Measurements from ENCODE around the gene RAP1A.

RAP1A gene

GRCh38 chr1:111618081-111618480, 1.5 kb upstream of the RAP1A start:
- Histone ChIP-seq H3K36me3 (ENCODE audit: control insufficient read depth in 1 of 2, insufficient read depth in 2 of 2, low read length in 2 of 2) (peaks cover 0 to 4% of the 10 kb centered on the region in 2 donors), H3K4me3 (ENCODE audit: low read depth in 1 of 2, low read length in 2 of 2) (no peak overlapping the region), H3K9me3 (ENCODE audit: control insufficient read depth in 1 of 2, low read length in 2 of 2) (no peaks in the 10 kb centered on the region), H3K27me3 (ENCODE audit: low read depth, low read length) (no peaks in the 10 kb centered on the region), H3K4me1 (ENCODE audit: control insufficient read depth in 1 of 2, insufficient read depth in 2 of 2, low read length in 2 of 2) (peaks cover 16 to 27% of the 10 kb centered on the region in 2 donors), H3K27ac (ENCODE audit: low read length) (no peak overlapping the region)

GRCh38 chr1:111618961-111619634, 491 bp upstream of the RAP1A start:
- peaks cover 16 to 27% of the 10 kb centered on the region in 2 donors for H3K4me1 ChIP-seq (ENCODE audit: control insufficient read depth in 1 of 2, insufficient read depth in 2 of 2, low read length in 2 of 2)
- H3K9me3 ChIP-seq (ENCODE audit: control insufficient read depth in 1 of 2, low read length in 2 of 2) = no peaks in the 10 kb centered on the region
- peak overlapping the region; percentile 85 to 89 for H3K4me3 ChIP-seq (ENCODE audit: low read depth in 1 of 2, low read length in 2 of 2)

GRCh38 chr1:111620441-111620971, 917 bp downstream of the RAP1A start:
- Histone ChIP-seq H3K4me3 (ENCODE audit: low read depth in 1 of 2, low read length in 2 of 2) (peak overlapping the region; percentile 85 to 100), H3K27ac (ENCODE audit: low read length) (peak overlapping the region; percentile 99), H3K4me1 (ENCODE audit: control insufficient read depth in 1 of 2, insufficient read depth in 2 of 2, low read length in 2 of 2) (peaks cover 12 to 40% of the 10 kb centered on the region in 2 donors)

More at GRCh38 chr1:111618961-111619634, 491 bp upstream of the RAP1A start:
- Histone ChIP-seq H3K27ac (ENCODE audit: low read length) (peak overlapping the region; percentile 93), H3K36me3 (ENCODE audit: control insufficient read depth in 1 of 2, insufficient read depth in 2 of 2, low read length in 2 of 2) (peaks cover 0 to 4% of the 10 kb centered on the region in 2 donors), H3K27me3 (ENCODE audit: low read depth, low read length) (no peaks in the 10 kb centered on the region)

GRCh38 chr1:111621050-111621449, 1.5 kb downstream of the RAP1A start:
- Histone ChIP-seq H3K4me3 (ENCODE audit: low read depth in 1 of 2, low read length in 2 of 2) (peak overlapping the region; percentile 85 to 100), H3K9me3 (ENCODE audit: control insufficient read depth in 1 of 2, low read length in 2 of 2) (no peaks in the 10 kb centered on the region), H3K27me3 (ENCODE audit: low read depth, low read length) (no peaks in the 10 kb centered on the region), H3K27ac (ENCODE audit: low read length) (peak overlapping the region; percentile 99), H3K36me3 (ENCODE audit: control insufficient read depth in 1 of 2, insufficient read depth in 2 of 2, low read length in 2 of 2) (peaks cover 0 to 4% of the 10 kb centered on the region in 2 donors), H3K4me1 (ENCODE audit: control insufficient read depth in 1 of 2, insufficient read depth in 2 of 2, low read length in 2 of 2) (peaks cover 12 to 40% of the 10 kb centered on the region in 2 donors)

More at GRCh38 chr1:111620441-111620971, 917 bp downstream of the RAP1A start:
- Histone ChIP-seq H3K36me3 (ENCODE audit: control insufficient read depth in 1 of 2, insufficient read depth in 2 of 2, low read length in 2 of 2) (peaks cover 0 to 4% of the 10 kb centered on the region in 2 donors), H3K27me3 (ENCODE audit: low read depth, low read length) (no peaks in the 10 kb centered on the region), H3K9me3 (ENCODE audit: control insufficient read depth in 1 of 2, low read length in 2 of 2) (no peaks in the 10 kb centered on the region)

- H3K27me3 ChIP-seq (ENCODE audit: low read depth, low read length) = no peaks in the 10 kb centered on the region
- peaks cover 0 to 4% of the 10 kb centered on the region in 2 donors for H3K36me3 ChIP-seq (ENCODE audit: control insufficient read depth in 1 of 2, insufficient read depth in 2 of 2, low read length in 2 of 2)
- H3K4me3 ChIP-seq (ENCODE audit: low read depth in 1 of 2, low read length in 2 of 2) = peak overlapping the region in 1 of 2 donors; percentile 38
- H3K9me3 ChIP-seq (ENCODE audit: control insufficient read depth in 1 of 2, low read length in 2 of 2) = no peaks in the 10 kb centered on the region
- peaks cover 19 to 49% of the 10 kb centered on the region in 2 donors for H3K4me1 ChIP-seq (ENCODE audit: control insufficient read depth in 1 of 2, insufficient read depth in 2 of 2, low read length in 2 of 2)
- H3K27ac ChIP-seq (ENCODE audit: low read length) = peak overlapping the region; percentile 70
These were observed 2.6 kb downstream of the RAP1A start for GRCh38 chr1:111622166-111622565.

- Histone ChIP-seq H3K9me3 (ENCODE audit: control insufficient read depth in 1 of 2, low read length in 2 of 2) (no peaks in the 10 kb centered on the region), H3K4me3 (ENCODE audit: low read depth in 1 of 2, low read length in 2 of 2) (no peak overlapping the region), H3K36me3 (ENCODE audit: control insufficient read depth in 1 of 2, insufficient read depth in 2 of 2, low read length in 2 of 2) (peaks cover 0 to 4% of the 10 kb centered on the region in 2 donors), H3K27ac (ENCODE audit: low read length) (no peak overlapping the region), H3K4me1 (ENCODE audit: control insufficient read depth in 1 of 2, insufficient read depth in 2 of 2, low read length in 2 of 2) (peaks cover 14 to 60% of the 10 kb centered on the region in 2 donors), H3K27me3 (ENCODE audit: low read depth, low read length) (no peaks in the 10 kb centered on the region)
These were observed 4.8 kb downstream of the RAP1A start for GRCh38 chr1:111624382-111624781.

GRCh38 chr1:111625276-111625675, 5.7 kb downstream of the RAP1A start:
- Histone ChIP-seq H3K9me3 (ENCODE audit: control insufficient read depth in 1 of 2, low read length in 2 of 2) (no peaks in the 10 kb centered on the region), H3K27ac (ENCODE audit: low read length) (no peak overlapping the region), H3K4me3 (ENCODE audit: low read depth in 1 of 2, low read length in 2 of 2) (no peak overlapping the region), H3K27me3 (ENCODE audit: low read depth, low read length) (no peaks in the 10 kb centered on the region), H3K4me1 (ENCODE audit: control insufficient read depth in 1 of 2, insufficient read depth in 2 of 2, low read length in 2 of 2) (peaks cover 14 to 68% of the 10 kb centered on the region in 2 donors), H3K36me3 (ENCODE audit: control insufficient read depth in 1 of 2, insufficient read depth in 2 of 2, low read length in 2 of 2) (no peaks in the 10 kb centered on the region)

- Histone ChIP-seq H3K36me3 (ENCODE audit: control insufficient read depth in 1 of 2, insufficient read depth in 2 of 2, low read length in 2 of 2) (no peaks in the 10 kb centered on the region), H3K27me3 (ENCODE audit: low read depth, low read length) (no peaks in the 10 kb centered on the region), H3K4me3 (ENCODE audit: low read depth in 1 of 2, low read length in 2 of 2) (no peak overlapping the region), H3K27ac (ENCODE audit: low read length) (no peak overlapping the region), H3K9me3 (ENCODE audit: control insufficient read depth in 1 of 2, low read length in 2 of 2) (no peaks in the 10 kb centered on the region), H3K4me1 (ENCODE audit: control insufficient read depth in 1 of 2, insufficient read depth in 2 of 2, low read length in 2 of 2) (peaks cover 11 to 75% of the 10 kb centered on the region in 2 donors)
These were observed 8.6 kb downstream of the RAP1A start for GRCh38 chr1:111628153-111628552.

GRCh38 chr1:111629190-111629954, 9.8 kb downstream of the RAP1A start:
- H3K9me3 ChIP-seq (ENCODE audit: control insufficient read depth in 1 of 2, low read length in 2 of 2) = no peaks in the 10 kb centered on the region
- H3K4me1 ChIP-seq (ENCODE audit: control insufficient read depth in 1 of 2, insufficient read depth in 2 of 2, low read length in 2 of 2) = peaks cover 13 to 79% of the 10 kb centered on the region in 2 donors
- no peaks in the 10 kb centered on the region for H3K27me3 ChIP-seq (ENCODE audit: low read depth, low read length)
- no peak overlapping the region for H3K27ac ChIP-seq (ENCODE audit: low read length)
- no peak overlapping the region for H3K4me3 ChIP-seq (ENCODE audit: low read depth in 1 of 2, low read length in 2 of 2)
- H3K36me3 ChIP-seq (ENCODE audit: control insufficient read depth in 1 of 2, insufficient read depth in 2 of 2, low read length in 2 of 2) = no peaks in the 10 kb centered on the region

GRCh38 chr1:111630567-111630966, 11.0 kb downstream of the RAP1A start:
- Histone ChIP-seq H3K9me3 (ENCODE audit: control insufficient read depth in 1 of 2, low read length in 2 of 2) (no peaks in the 10 kb centered on the region), H3K36me3 (ENCODE audit: control insufficient read depth in 1 of 2, insufficient read depth in 2 of 2, low read length in 2 of 2) (no peaks in the 10 kb centered on the region), H3K27ac (ENCODE audit: low read length) (no peak overlapping the region), H3K4me3 (ENCODE audit: low read depth in 1 of 2, low read length in 2 of 2) (no peak overlapping the region), H3K4me1 (ENCODE audit: control insufficient read depth in 1 of 2, insufficient read depth in 2 of 2, low read length in 2 of 2) (peaks cover 13 to 73% of the 10 kb centered on the region in 2 donors), H3K27me3 (ENCODE audit: low read depth, low read length) (no peaks in the 10 kb centered on the region)

- Histone ChIP-seq H3K27ac (ENCODE audit: low read length) (no peak overlapping the region), H3K4me1 (ENCODE audit: control insufficient read depth in 1 of 2, insufficient read depth in 2 of 2, low read length in 2 of 2) (peaks cover 9 to 70% of the 10 kb centered on the region in 2 donors), H3K36me3 (ENCODE audit: control insufficient read depth in 1 of 2, insufficient read depth in 2 of 2, low read length in 2 of 2) (no peaks in the 10 kb centered on the region), H3K27me3 (ENCODE audit: low read depth, low read length) (no peaks in the 10 kb centered on the region), H3K9me3 (ENCODE audit: control insufficient read depth in 1 of 2, low read length in 2 of 2) (no peaks in the 10 kb centered on the region), H3K4me3 (ENCODE audit: low read depth in 1 of 2, low read length in 2 of 2) (no peak overlapping the region)
These were observed 11.9 kb downstream of the RAP1A start for GRCh38 chr1:111631502-111631901.
